GM21423 (cell line): ENCODE measurements around the gene CDC42EP5.
"Not testable (repeated sequence)": the region's sequence is repeated elsewhere in the genome, so short reads cannot be mapped to it uniquely, and the experiment has no call there.

Experiments used
- ATAC-seq: cut with Tn5 transposase; IDR thresholded peaks from one replicate; pipeline ENCODE4 v1.9.1; 2021; ENCODE audit warnings: mild to moderate bottlenecking, moderate library complexity; ENCODE audit not compliant: unreplicated experiment

Gene CDC42EP5

GRCh38 chr19:54489766-54490165, 16.7 kb upstream of the CDC42EP5 start:
- ATAC-seq, result no peak

- no peak for ATAC-seq
Observed at GRCh38 chr19:54489341-54489740, 16.2 kb upstream of the CDC42EP5 start.

GRCh38 chr19:54485851-54486250, 12.8 kb upstream of the CDC42EP5 start:
- ATAC-seq, result no peak

GRCh38 chr19:54484451-54484850, 11.4 kb upstream of the CDC42EP5 start:
- no peak for ATAC-seq

GRCh38 chr19:54482889-54483288, 9.8 kb upstream of the CDC42EP5 start:
- no peak for ATAC-seq

- ATAC-seq, result no peak
Observed at GRCh38 chr19:54481326-54481930, 8.3 kb upstream of the CDC42EP5 start.

- ATAC-seq, result no peak
Observed at GRCh38 chr19:54480051-54480450, 7.0 kb upstream of the CDC42EP5 start.

GRCh38 chr19:54478677-54479266, 5.7 kb upstream of the CDC42EP5 start:
- ATAC-seq, result no peak

GRCh38 chr19:54477650-54478049, 4.6 kb upstream of the CDC42EP5 start:
- ATAC-seq, result no peak

- ATAC-seq, result no peak
Observed at GRCh38 chr19:54475706-54476105, 2.6 kb upstream of the CDC42EP5 start.

GRCh38 chr19:54473892-54474372, 836 bp upstream of the CDC42EP5 start:
- no peak for ATAC-seq

GRCh38 chr19:54470991-54471782, 1.9 kb downstream of the CDC42EP5 start:
- no peak for ATAC-seq

- no peak for ATAC-seq
Observed at GRCh38 chr19:54470276-54470887, 2.7 kb downstream of the CDC42EP5 start.

- no peak for ATAC-seq
Observed at GRCh38 chr19:54469496-54469934, 3.6 kb downstream of the CDC42EP5 start.

- not testable (repeated sequence) for ATAC-seq
Observed at GRCh38 chr19:54466110-54466480, 7.0 kb downstream of the CDC42EP5 start.

- no peak for ATAC-seq
Observed at GRCh38 chr19:54465426-54466109, 7.5 kb downstream of the CDC42EP5 start.

GRCh38 chr19:54464630-54465425, 8.3 kb downstream of the CDC42EP5 start:
- peak; percentile 40 for ATAC-seq

- ATAC-seq, result peak; percentile 40
Observed at GRCh38 chr19:54464044-54464629, 9.0 kb downstream of the CDC42EP5 start.

- peak; percentile 59 for ATAC-seq
Observed at GRCh38 chr19:54463531-54464043, 9.5 kb downstream of the CDC42EP5 start, which contains the start of gene LENG9. Gene LENG9, minus strand, starts transcription at chr19:54463778. Its CDS starts 252 bp downstream, at chr19:54463526.
